Measurements from ENCODE around the gene ARHGAP19.

The ARHGAP19 gene

DNA sequence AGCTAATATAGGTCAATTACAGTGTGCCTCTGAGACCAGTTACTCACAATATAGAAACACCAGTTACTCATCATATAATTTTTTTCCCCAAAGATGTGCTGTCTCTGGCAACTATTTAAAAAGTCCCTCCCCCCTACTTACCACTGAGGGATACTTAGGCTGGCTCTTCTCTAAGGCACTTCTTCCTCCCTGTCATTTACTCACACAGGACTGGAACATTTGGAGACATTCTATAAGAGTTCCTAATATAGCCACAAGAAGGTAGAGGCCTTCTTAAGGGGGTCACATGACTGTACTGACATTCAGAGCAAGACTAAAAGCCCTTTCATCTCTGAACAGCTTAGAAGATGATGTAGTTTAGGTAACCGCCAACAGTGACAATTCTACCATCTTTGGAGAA, 62.3 kb downstream of the ARHGAP19 start:
- peaks cover 0 to 19% of the 10 kb centered on the region in 2 experiments; a peak in 2 of 3 replicates for H3K36me3 ChIP-seq (ENCODE audit: control insufficient read depth in 2 of 2, insufficient read depth in 1 of 2, low read length in 2 of 2)
- no peak overlapping the region for H3K27ac ChIP-seq (ENCODE audit: extremely low read depth, low read depth, low read length)
- H3K9me3 ChIP-seq (ENCODE audit: control insufficient read depth, insufficient read depth, low read depth, low read length): no peaks in the 10 kb centered on the region
- H3K4me3 ChIP-seq (ENCODE audit: low read depth, low read length): no peak overlapping the region
- ChIA-PET CTCF (interaction anchor here (0.7 to 1.2 kb wide), 4 partner anchors 13 to 224 kb away, joined by 4 to 7 read pairs (median 4); no protein-coding TSS in a partner anchor), POLR2A (no interaction called here)
- H3K4me1 ChIP-seq (ENCODE audit: control insufficient read depth, insufficient read depth, low read length): no peaks in the 10 kb centered on the region
- peak; percentile 27; the same call in 1 of the 2 replicates for TF ChIP-seq ZNF341 (tag by site-specific recombination; IDR thresholded peaks at IDR 0.05; ENCODE audit: low read depth)
- TF ChIP-seq MZF1 (tag by site-specific recombination; IDR thresholded peaks at IDR 0.05; ENCODE audit: borderline replicate concordance): no peak

GRCh38 chr10:97229322-97230015, 63.0 kb downstream of the ARHGAP19 start:
- POLR2A ChIA-PET: interaction anchor here (0.6 kb wide), 1 partner anchor 11 kb away, joined by 3 read pairs; no protein-coding TSS in a partner anchor
- Histone ChIP-seq H3K9me3 (ENCODE audit: control insufficient read depth, insufficient read depth, low read depth, low read length) (no peaks in the 10 kb centered on the region), H3K27ac (ENCODE audit: extremely low read depth, low read depth, low read length) (no peak overlapping the region)

GRCh38 chr10:97228775-97229157, 63.7 kb downstream of the ARHGAP19 start:
- Histone ChIP-seq H3K9me3 (ENCODE audit: control insufficient read depth, insufficient read depth, low read depth, low read length) (no peaks in the 10 kb centered on the region), H3K27ac (ENCODE audit: extremely low read depth, low read depth, low read length) (no peak overlapping the region), H3K36me3 (ENCODE audit: control insufficient read depth in 2 of 2, insufficient read depth in 1 of 2, low read length in 2 of 2) (peaks cover 0 to 19% of the 10 kb centered on the region in 2 experiments; a peak in 2 of 3 replicates), H3K4me3 (ENCODE audit: low read depth, low read length) (no peak overlapping the region), H3K4me1 (ENCODE audit: control insufficient read depth, insufficient read depth, low read length) (no peaks in the 10 kb centered on the region)
- POLR2A ChIA-PET: interaction anchor here (0.6 kb wide), 1 partner anchor 147 kb away, joined by 3 read pairs; no protein-coding TSS in a partner anchor
- TF ChIP-seq ZNF433 (tag by site-specific recombination; IDR thresholded peaks at IDR 0.05; ENCODE audit: low read depth): no peak
- TF ChIP-seq IKZF3 (tag by site-specific recombination; IDR thresholded peaks at IDR 0.05): no peak
- CTCF ChIA-PET: interaction anchor here (1.3 kb wide), 1 partner anchor 156 kb away, joined by 5 read pairs; no protein-coding TSS in a partner anchor

More at GRCh38 chr10:97229322-97230015, 63.0 kb downstream of the ARHGAP19 start:
- CTCF ChIA-PET: interaction anchor here (1.0 to 1.2 kb wide), 3 partner anchors 12 to 224 kb away, joined by 4 read pairs; no protein-coding TSS in a partner anchor
- TF ChIP-seq ZNF654 (tag by site-specific recombination; IDR thresholded peaks at IDR 0.05; ENCODE audit: low read depth): no peak
- no peak for TF ChIP-seq GLI4 (tag by site-specific recombination; IDR thresholded peaks at IDR 0.05)
- no peak for TF ChIP-seq SP3 (tag by site-specific recombination; IDR thresholded peaks at IDR 0.05)
- no peak for TF ChIP-seq ZEB2 (tag by site-specific recombination; IDR thresholded peaks at IDR 0.05)
- TF ChIP-seq ZNF747 (tag by site-specific recombination; IDR thresholded peaks at IDR 0.05): no peak
- no peak for TF ChIP-seq SP7 (tag by site-specific recombination; IDR thresholded peaks at IDR 0.05)
- TF ChIP-seq, protein P1, sequence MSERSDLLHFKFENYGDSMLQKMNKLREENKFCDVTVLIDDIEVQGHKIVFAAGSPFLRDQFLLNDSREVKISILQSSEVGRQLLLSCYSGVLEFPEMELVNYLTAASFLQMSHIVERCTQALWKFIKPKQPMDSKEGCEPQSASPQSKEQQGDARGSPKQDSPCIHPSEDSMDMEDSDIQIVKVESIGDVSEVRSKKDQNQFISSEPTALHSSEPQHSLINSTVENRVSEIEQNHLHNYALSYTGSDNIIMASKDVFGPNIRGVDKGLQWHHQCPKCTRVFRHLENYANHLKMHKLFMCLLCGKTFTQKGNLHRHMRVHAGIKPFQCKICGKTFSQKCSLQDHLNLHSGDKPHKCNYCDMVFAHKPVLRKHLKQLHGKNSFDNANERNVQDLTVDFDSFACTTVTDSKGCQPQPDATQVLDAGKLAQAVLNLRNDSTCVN (tag by site-specific recombination; optimal IDR thresholded peaks at IDR 0.05): no peak
- peak; percentile 50; the same call in 1 of the 2 replicates for TF ChIP-seq SCRT1 (tag by site-specific recombination; IDR thresholded peaks at IDR 0.05; ENCODE audit: borderline replicate concordance)
- peak; percentile 98 for TF ChIP-seq SCRT2 (tag by site-specific recombination; IDR thresholded peaks at IDR 0.05)
- no peak for TF ChIP-seq ZNF76 (tag by site-specific recombination; IDR thresholded peaks at IDR 0.05; ENCODE audit: borderline replicate concordance, low read depth)
- no peak for TF ChIP-seq ZNF121 (tag by site-specific recombination; IDR thresholded peaks at IDR 0.05)
- TF ChIP-seq ZNF514 (tag by site-specific recombination; IDR thresholded peaks at IDR 0.05): no peak
- no peak for TF ChIP-seq ZNF513 (tag by site-specific recombination; IDR thresholded peaks at IDR 0.05)
- peak; percentile 35; the same call in 1 of the 2 replicates for TF ChIP-seq OSR2 (tag by site-specific recombination; IDR thresholded peaks at IDR 0.05)
- Histone ChIP-seq H3K4me1 (ENCODE audit: control insufficient read depth, insufficient read depth, low read length) (no peaks in the 10 kb centered on the region), H3K36me3 (ENCODE audit: control insufficient read depth in 2 of 2, insufficient read depth in 1 of 2, low read length in 2 of 2) (peaks cover 0 to 19% of the 10 kb centered on the region in 2 experiments; a peak in 2 of 3 replicates), H3K4me3 (ENCODE audit: low read depth, low read length) (no peak overlapping the region)
